Pancreas (tissue), 10 donors: Measurements from ENCODE around the gene ANKRD37. TPM values are rescaled to one million over a fixed set of nuclear protein-coding genes. Genes with fewer than 3 reads are reported as not detected.

Experiments
- ATAC-seq, 4 donors: fragments of 200-7000 bp; cut with Tn5 transposase; one replicate each; pipeline versions ENCODE4 v1.8.0 to v1.9.1; 2020; ENCODE audit warnings: mild to moderate bottlenecking in 4 of 4, moderate library complexity in 4 of 4
- DNase-seq, 6 donors: peaks; one replicate each; pipeline ENCODE4 v3.0.0-alpha.2; 2020
- FAIRE-seq: peaks from 2 replicates; lab custom pipeline; 2012; peaks lifted over from hg19 to GRCh38; lab: Jason Lieb, UNC
- H3K27ac ChIP-seq, 4 donors: fragments of 200-600 bp; sonication (generic); 1 replicate in 3 of 4; 2 replicates in 1 of 4; pipeline versions ENCODE4 v1.5.0 to v1.8.0; 2020
- H3K27me3 ChIP-seq, 4 donors: fragments of 200-600 bp; one replicate each; pipeline ENCODE4 v1.8.0; 2021
- H3K36me3 ChIP-seq, 3 donors: fragments of 200-600 bp; sonication (generic) in 1 of 3; one replicate each; pipeline versions ENCODE4 v1.5.0 to v1.8.0; 2020 to 2021
- H3K4me1 ChIP-seq, 3 donors: fragments of 200-600 bp; one replicate each; pipeline ENCODE4 v1.8.0; 2021
- H3K4me3 ChIP-seq, 4 donors: fragments of 200-600 bp; sonication (generic) in 2 of 4; one replicate each; pipeline versions ENCODE4 v1.5.0 to v1.8.0; 2020 to 2021
- H3K9me3 ChIP-seq, 4 donors: fragments of 200-600 bp; one replicate each; pipeline ENCODE4 v1.8.0; 2021
- WGBS, 2 donors: extraction: QIAGEN DNeasy Blood & Tissue Kit; methylation state at CpG; one replicate each; pipeline ENCODE4 v1.1.7; 2013; 5-methylcytosine and 5-hydroxymethylcytosine counted together
- intact Hi-C, 3 donors: fragments of 100-400 bp; cut with DNase I; formaldehyde crosslinking; loops; one replicate each; pipeline versions ENCODE4 v1.11.1 to v1.14.2; 2022
- polyA plus RNA-seq, 2 donors: library from polyadenylated mRNA; stranded (reverse); fragments of 200-250 nt; gene quantifications; one replicate each; pipeline ENCODE4 v1.2.3, GENCODE V29; 2013
- total RNA-seq, 6 donors: library from RNA; stranded (reverse); fragmentation: NEBNext Ultra II Directional in 4 of 6; extraction: Animal tissue kit (Norgen Biotek cat#: 25700) in 4 of 6; gene quantifications; one replicate each; pipeline versions ENCODE4 v1.2.1 to v1.2.4, GENCODE V29; 2021 to 2023
- TF ChIP-seq, protein P1 (sequence below), 4 donors: fragments of 200-600 bp; sonication (generic) in 3 of 4; IDR thresholded peaks; one replicate each; pipeline versions ENCODE4 v1.5.0 to v1.8.0; 2021; ENCODE audit warnings: antibody characterized with exemption in 4 of 4
- donor health status: healthy with polysubstance abuse.
- donor health status: DM: no; HTN: no; CAD: no; lungs with moderate emphysema.
- donor health status: DM: no; HTN: no; CAD: no.
- donor health status: control.
- donor health status: control.
- donor health status: Bipolar disorder and iron deficiency.
- donor health status: DM: yes; HTN: yes; CAD: no.
- donor health status: DM: no; HTN: no; CAD: no.
- donor health status: DM: no; HTN: no; CAD: no.
- donor health status: DM: yes; HTN: yes; CAD: no.

ANKRD37 gene
- total and polyA plus RNA-seq, 8 donors, result 4.8 to 15.3 (median 10.7) TPM

DNA sequence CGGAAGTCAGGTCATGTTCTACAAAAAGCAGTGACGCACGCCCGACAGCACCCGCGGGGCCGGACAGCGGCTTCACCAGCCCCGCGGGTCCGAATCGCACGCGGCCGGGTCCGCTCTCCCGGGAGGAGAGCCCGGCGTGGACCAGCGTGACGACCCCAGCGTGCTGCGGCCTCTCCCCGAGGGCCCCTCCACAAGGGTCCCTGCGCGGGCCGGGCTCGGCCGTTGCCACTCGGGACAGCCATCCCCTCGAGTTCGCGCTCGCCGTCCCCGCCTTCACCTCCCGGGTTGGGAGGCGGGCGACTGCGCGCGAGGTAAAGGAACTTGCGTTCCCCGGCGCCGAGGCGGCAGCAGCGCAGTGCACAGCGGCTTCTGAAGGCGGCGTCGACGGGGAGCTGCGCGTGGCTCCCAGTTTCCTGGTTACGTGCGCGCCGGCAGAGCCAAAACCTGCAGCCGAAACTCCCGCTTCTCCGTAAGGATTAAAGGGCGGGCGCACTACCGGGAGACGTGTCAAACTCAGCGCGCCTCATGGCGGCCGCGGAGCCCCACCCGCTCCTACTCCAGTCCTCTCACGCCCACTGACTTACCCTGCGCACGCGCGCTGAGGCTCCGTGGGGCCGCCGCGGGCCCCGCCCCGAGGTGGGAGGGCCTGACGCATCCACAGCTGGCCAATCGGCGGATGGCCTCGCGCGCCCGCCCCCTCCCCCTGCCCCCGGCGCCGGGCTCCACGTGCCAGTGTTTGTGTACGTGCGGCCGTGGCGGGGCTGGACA, 501 bp upstream of the ANKRD37 start:
- TF ChIP-seq, protein P1, sequence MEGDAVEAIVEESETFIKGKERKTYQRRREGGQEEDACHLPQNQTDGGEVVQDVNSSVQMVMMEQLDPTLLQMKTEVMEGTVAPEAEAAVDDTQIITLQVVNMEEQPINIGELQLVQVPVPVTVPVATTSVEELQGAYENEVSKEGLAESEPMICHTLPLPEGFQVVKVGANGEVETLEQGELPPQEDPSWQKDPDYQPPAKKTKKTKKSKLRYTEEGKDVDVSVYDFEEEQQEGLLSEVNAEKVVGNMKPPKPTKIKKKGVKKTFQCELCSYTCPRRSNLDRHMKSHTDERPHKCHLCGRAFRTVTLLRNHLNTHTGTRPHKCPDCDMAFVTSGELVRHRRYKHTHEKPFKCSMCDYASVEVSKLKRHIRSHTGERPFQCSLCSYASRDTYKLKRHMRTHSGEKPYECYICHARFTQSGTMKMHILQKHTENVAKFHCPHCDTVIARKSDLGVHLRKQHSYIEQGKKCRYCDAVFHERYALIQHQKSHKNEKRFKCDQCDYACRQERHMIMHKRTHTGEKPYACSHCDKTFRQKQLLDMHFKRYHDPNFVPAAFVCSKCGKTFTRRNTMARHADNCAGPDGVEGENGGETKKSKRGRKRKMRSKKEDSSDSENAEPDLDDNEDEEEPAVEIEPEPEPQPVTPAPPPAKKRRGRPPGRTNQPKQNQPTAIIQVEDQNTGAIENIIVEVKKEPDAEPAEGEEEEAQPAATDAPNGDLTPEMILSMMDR (IDR thresholded peaks at IDR 0.05), result no peak
- ATAC-seq, result peak; percentile 83 to 91 (median 87)
- peak; percentile 96 to 100 (median 99) for DNase-seq
- WGBS, 2 donors, result 0 to 1% methylated on average over 83 to 98 of the region's 98 CpGs
- Histone ChIP-seq H3K36me3 (no peaks in the 10 kb centered on the region), H3K27ac (peak overlapping the region; percentile 97 to 100 (median 100)), H3K27me3 (no peaks in the 10 kb centered on the region), H3K9me3 (no peaks in the 10 kb centered on the region), H3K4me3 (peak overlapping the region; percentile 36 to 71 (median 62)), H3K4me1 (peaks cover 0 to 7% (median 6%) of the 10 kb centered on the region in 3 donors)
- intact Hi-C loops, result no loop called here
- FAIRE-seq, result no peak

DNA sequence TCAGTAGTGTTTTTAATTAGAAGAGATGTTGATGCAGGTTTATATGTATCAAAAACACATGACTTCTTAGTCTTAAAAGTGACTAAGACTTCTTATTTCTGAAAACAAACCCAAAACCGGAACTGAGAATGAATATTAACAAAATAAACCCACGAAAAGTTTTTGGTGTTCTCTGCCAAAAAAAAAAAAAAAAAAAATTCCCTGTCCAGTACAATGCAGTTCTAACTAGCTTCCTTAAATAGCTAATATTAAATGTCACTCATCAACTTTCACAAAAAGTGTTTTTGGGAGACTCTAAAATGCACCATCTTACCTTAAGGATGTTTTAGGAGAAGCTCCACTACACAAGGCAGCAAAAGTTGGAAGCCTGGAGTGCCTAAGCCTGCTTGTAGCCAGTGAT, 2.0 kb downstream of the ANKRD37 start:
- Histone ChIP-seq H3K27ac (peak overlapping the region in 2 of 4 donors; percentile 100), H3K36me3 (peaks cover 0 to 3% (median 0%) of the 10 kb centered on the region in 3 donors), H3K27me3 (no peaks in the 10 kb centered on the region), H3K4me3 (peak overlapping the region in 3 of 4 donors; percentile 36 to 71 (median 70)), H3K4me1 (peaks cover 0 to 7% (median 6%) of the 10 kb centered on the region in 3 donors), H3K9me3 (no peaks in the 10 kb centered on the region)
- WGBS, 2 donors, result 22 to 33% methylated on average over 2 of the region's 2 CpGs
- FAIRE-seq (no peak), DNase-seq (no peak), ATAC-seq (no peak)
- TF ChIP-seq, protein P1 (IDR thresholded peaks at IDR 0.05), result no peak
- intact Hi-C loops, result no loop called here

DNA sequence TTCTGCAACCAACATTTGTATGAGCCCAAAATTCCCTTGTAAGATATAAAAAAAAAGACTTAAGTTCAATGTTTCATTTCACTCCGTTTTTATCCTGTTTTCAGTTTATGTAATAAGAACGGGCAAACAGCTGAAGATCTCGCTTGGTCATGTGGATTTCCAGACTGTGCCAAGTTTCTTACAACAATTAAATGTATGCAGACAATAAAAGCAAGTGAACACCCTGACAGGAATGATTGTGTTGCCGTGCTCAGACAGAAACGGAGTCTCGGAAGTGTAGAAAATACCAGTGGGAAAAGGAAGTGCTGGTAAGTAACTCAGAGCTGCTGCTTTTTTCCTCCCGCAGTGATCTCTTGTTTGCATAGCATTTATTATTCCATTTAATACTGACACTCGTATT, 2.8 kb downstream of the ANKRD37 start:
- Histone ChIP-seq H3K27ac (peak overlapping the region in 2 of 4 donors; percentile 100), H3K27me3 (no peaks in the 10 kb centered on the region), H3K4me1 (peaks cover 0 to 7% (median 6%) of the 10 kb centered on the region in 3 donors), H3K36me3 (peaks cover 0 to 3% (median 0%) of the 10 kb centered on the region in 3 donors), H3K4me3 (peak overlapping the region in 3 of 4 donors; percentile 4 to 71 (median 70)), H3K9me3 (no peaks in the 10 kb centered on the region)
- FAIRE-seq (peak; percentile 67), DNase-seq (no peak), ATAC-seq (no peak)
- WGBS, 2 donors, result 28 to 33% methylated on average over 8 of the region's 8 CpGs
- intact Hi-C loops, result no loop called here
- TF ChIP-seq, protein P1 (IDR thresholded peaks at IDR 0.05), result no peak

DNA sequence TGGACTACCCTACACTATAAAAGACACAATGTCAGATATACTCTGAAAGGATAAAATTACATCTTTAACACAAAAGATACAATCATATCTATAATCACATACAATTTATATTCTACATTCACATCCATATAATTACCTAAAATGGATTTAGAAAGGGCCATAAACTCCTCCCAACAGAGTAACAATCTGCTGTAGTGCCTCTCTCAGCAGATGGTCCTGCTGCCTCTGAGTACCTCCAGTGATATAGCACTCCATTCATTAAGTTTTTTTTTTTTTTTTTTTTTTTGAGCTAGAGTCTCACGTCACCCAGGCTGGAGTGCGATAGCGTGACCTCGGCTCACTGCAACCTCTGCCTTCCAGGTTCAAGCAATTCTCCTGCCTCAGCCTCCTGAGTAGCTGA, 7.4 kb downstream of the ANKRD37 start:
- H3K27ac ChIP-seq, result no peak overlapping the region
- DNase-seq (no peak), FAIRE-seq (no peak), ATAC-seq (no peak)
- H3K4me3 ChIP-seq, result no peak overlapping the region
- TF ChIP-seq, protein P1 (IDR thresholded peaks at IDR 0.05), result no peak
- no peaks in the 10 kb centered on the region for H3K9me3 ChIP-seq
- peaks cover 0 to 14% (median 7%) of the 10 kb centered on the region in 3 donors for H3K4me1 ChIP-seq
- peaks cover 0 to 7% (median 0%) of the 10 kb centered on the region in 3 donors for H3K36me3 ChIP-seq
- intact Hi-C loops, result no loop called here
- no peaks in the 10 kb centered on the region for H3K27me3 ChIP-seq
- 95 to 97% methylated on average over 4 of the region's 4 CpGs for WGBS, 2 donors
